GM21723 (cell line): ENCODE measurements around the gene MARS1.

Experiments
- ATAC-seq: cut with Tn5 transposase; IDR thresholded peaks from one replicate; pipeline ENCODE4 v1.9.1; 2021; ENCODE audit warnings: mild to moderate bottlenecking, moderate library complexity; ENCODE audit not compliant: unreplicated experiment

MARS1 gene

DNA sequence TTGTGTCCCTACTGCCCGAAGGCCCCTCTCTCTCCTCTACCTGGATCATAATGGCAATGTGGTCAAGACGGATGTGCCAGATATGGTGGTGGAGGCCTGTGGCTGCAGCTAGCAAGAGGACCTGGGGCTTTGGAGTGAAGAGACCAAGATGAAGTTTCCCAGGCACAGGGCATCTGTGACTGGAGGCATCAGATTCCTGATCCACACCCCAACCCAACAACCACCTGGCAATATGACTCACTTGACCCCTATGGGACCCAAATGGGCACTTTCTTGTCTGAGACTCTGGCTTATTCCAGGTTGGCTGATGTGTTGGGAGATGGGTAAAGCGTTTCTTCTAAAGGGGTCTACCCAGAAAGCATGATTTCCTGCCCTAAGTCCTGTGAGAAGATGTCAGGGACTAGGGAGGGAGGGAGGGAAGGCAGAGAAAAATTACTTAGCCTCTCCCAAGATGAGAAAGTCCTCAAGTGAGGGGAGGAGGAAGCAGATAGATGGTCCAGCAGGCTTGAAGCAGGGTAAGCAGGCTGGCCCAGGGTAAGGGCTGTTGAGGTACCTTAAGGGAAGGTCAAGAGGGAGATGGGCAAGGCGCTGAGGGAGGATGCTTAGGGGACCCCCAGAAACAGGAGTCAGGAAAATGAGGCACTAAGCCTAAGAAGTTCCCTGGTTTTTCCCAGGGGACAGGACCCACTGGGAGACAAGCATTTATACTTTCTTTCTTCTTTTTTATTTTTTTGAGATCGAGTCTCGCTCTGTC, 31.0 kb upstream of the MARS1 start:
- no peak for ATAC-seq

DNA sequence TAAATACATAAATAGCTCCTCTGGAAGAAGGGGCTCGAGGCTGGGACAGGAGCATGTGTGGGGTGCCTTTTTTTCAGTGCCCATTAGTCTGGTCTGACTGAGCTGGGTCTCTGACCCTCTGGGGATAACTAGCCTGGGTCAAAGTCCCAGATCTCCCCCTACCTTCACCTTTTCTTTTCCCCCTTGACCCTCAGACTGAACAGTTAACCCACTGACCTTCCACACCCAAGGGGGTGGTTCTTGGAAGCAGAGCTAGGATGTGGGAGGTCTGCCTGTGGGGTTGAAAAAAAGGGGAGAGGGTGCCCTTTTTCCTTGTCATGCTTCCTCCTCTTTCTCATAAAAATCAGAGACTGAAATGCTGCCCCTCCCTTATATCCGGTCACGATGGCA, 29.2 kb upstream of the MARS1 start:
- no peak for ATAC-seq

GRCh38 chr12:57459055-57459749, 28.7 kb upstream of the MARS1 start:
- peak; percentile 58 for ATAC-seq

GRCh38 chr12:57459750-57460467, 28.0 kb upstream of the MARS1 start, which contains the start of gene GLI1:
Gene GLI1 (plus strand): TSS chr12:57459785. CDS start chr12:57463692, 3,907 bp downstream.
- ATAC-seq: no peak

DNA sequence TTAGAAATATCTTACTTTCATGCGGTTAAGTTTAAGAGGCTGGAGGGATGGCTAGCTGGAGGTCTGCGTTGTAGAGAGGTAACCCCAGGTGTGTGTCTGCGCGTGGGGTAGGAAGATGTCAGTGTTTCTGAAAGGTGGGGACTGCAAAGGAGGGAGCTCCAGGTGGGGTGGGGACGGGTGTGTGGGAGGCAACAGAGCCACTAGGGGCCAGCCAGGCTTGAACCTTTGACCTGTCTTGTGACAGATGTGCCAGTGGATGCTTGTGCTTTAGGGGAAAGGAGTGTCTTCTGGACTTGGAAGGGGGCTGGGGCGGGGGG, 27.4 kb upstream of the MARS1 start:
- ATAC-seq: no peak

DNA sequence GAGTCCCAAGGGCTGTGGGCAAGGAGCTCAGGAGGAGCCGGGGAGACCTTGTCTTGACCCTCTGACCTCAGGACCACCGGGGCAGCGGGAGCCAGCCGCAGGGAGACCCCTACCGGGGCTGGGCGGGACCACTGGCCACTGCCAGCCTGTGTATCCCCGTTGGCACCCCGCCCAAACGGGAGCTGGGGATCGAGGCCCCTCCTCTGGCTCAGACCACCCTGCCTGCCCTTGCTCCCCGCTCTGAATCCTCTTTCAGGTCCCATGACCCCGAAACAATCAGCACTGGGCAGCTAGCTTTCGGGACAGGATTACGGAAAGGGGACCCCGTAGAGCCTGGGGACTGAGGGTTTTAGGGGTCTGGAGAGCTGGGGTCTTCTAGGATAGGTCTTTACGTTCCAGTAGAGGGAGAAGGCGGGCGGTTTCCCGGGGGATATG, 27.0 kb upstream of the MARS1 start:
- ATAC-seq: no peak

- no peak for ATAC-seq
Observed at GRCh38 chr12:57461276-57461916, 26.5 kb upstream of the MARS1 start.

GRCh38 chr12:57461917-57462250, 26.0 kb upstream of the MARS1 start:
- ATAC-seq: no peak

- ATAC-seq: peak; percentile 71
Observed at GRCh38 chr12:57462251-57462911, 25.5 kb upstream of the MARS1 start.

DNA sequence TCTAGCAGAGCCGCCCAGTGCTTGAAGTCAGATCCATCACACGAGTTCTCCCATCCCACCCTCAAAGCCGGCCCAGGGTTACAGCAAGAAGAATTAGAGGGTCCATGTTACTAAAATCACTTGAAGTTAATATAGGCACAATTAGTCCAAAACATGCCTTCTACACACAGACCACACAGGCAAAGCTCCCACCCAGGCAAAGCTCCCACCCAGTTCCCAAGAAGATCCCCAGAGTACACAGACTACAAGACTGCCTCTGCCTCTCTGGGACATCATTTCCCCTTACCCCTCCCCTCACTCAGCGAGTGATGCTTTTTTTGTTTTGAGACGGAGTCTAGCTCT, 25.0 kb upstream of the MARS1 start:
- ATAC-seq: no peak

GRCh38 chr12:57464569-57464968, 23.3 kb upstream of the MARS1 start:
- no peak for ATAC-seq

DNA sequence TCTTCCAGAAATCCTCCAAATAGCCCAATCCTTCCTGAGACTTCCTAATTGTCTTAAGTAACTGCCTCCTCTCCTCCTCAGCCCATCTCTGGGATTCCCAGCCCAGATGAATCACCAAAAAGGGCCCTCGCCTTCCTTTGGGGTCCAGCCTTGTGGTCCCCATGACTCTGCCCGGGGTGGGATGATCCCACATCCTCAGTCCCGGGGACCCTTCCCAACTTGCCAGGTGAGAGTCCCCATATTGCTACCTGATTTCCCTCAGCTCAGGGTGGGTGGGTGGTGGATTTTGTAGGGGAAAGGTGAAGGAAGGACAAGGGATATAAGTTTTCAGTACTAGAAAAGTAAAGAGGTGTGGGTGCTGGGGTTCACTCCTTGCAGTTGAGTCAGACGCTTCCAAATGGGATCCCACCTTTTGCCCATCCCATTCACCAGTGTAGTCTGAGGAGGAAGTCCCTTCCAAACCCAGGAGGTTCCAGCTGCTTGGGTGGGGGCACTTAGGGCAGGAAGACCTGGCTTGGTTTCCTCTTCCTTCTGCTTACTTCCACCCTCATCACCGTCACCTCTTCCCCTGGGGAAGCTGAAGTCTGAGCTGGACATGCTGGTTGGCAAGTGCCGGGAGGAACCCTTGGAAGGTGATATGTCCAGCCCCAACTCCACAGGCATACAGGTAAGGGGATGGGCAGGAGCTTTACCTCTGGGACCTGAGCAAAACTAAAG, 22.7 kb upstream of the MARS1 start:
- no peak for ATAC-seq

- no peak for ATAC-seq
Observed at GRCh38 chr12:57465747-57466505, 21.9 kb upstream of the MARS1 start.

DNA sequence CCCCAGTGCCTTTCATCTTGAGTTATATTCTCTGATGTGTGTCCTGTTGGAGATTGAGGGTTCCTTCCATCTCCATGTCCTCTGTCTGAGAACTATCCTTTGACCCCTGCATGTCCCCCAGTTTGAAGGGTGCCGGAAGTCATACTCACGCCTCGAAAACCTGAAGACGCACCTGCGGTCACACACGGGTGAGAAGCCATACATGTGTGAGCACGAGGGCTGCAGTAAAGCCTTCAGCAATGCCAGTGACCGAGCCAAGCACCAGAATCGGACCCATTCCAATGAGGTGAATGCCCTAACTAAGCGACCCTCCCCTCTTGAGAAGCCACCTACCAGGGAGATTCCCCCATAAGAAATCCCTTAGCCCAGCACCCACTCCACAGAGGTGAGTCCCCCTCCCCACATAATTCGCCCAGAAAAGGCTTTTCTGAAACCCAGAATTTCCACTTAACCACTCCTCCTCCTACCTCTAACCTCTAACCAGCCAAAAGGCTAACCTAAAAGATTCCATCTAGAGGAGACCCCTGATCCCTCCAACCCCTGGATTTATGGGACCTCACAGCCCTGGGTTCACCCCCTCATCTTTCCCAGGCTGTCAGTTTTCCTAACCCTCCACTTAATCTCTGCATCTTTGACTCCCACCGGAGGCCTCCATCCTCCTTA, 20.5 kb upstream of the MARS1 start:
- ATAC-seq: no peak

GRCh38 chr12:57467915-57468314, 20.0 kb upstream of the MARS1 start:
- ATAC-seq: no peak

DNA sequence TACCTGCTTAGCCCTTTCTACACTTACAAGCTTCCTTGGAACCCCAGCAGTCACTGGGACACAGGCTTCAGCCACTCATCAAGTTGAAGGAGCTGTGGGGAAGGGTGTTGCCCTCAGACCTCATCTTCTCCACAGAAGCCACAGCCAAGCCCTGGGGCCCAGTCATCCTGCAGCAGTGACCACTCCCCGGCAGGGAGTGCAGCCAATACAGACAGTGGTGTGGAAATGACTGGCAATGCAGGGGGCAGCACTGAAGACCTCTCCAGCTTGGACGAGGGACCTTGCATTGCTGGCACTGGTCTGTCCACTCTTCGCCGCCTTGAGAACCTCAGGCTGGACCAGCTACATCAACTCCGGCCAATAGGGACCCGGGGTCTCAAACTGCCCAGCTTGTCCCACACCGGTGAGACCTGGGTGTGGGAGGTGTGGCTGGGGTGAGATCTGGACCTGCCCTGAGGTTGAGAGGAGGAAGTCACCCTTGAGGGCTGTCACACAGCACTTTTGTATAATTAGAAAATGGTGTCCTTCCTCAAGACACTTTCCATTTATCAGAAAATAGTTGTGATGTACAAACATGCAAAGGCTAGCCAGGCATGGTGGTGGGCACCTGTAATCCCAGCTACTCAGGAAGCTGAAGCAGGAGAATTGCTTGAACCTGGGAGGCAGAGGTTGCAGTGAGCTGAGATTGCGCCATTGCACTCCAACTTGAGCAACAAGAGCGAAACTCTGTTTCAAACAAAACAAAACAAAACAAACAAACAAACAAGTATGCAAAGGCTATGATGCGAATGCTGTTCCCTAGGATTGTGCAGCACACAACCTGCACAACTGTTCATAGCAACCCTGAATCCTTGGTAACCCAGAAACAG, 18.3 kb upstream of the MARS1 start:
- no peak for ATAC-seq

DNA sequence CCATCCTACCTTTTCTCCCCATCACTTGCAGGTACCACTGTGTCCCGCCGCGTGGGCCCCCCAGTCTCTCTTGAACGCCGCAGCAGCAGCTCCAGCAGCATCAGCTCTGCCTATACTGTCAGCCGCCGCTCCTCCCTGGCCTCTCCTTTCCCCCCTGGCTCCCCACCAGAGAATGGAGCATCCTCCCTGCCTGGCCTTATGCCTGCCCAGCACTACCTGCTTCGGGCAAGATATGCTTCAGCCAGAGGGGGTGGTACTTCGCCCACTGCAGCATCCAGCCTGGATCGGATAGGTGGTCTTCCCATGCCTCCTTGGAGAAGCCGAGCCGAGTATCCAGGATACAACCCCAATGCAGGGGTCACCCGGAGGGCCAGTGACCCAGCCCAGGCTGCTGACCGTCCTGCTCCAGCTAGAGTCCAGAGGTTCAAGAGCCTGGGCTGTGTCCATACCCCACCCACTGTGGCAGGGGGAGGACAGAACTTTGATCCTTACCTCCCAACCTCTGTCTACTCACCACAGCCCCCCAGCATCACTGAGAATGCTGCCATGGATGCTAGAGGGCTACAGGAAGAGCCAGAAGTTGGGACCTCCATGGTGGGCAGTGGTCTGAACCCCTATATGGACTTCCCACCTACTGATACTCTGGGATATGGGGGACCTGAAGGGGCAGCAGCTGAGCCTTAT, 17.4 kb upstream of the MARS1 start:
- ATAC-seq: no peak
